Activated CD8-positive, alpha-beta memory T cell treated with anti-CD3 and anti-CD28 coated beads, Interleukin-2, amount 50 U/mL, for 1 hour (primary cell): ENCODE results near the gene HBM.
"Not testable (repeated sequence)": the region's sequence is repeated elsewhere in the genome, so short reads cannot be mapped to it uniquely, and the experiment has no call there.

Source experiments
- DNase-seq: peaks from one replicate; pipeline ENCODE4 v3.0.0-alpha.2; 2020; ENCODE audit errors: extremely low read depth

The HBM gene, protein sequence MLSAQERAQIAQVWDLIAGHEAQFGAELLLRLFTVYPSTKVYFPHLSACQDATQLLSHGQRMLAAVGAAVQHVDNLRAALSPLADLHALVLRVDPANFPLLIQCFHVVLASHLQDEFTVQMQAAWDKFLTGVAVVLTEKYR

DNA sequence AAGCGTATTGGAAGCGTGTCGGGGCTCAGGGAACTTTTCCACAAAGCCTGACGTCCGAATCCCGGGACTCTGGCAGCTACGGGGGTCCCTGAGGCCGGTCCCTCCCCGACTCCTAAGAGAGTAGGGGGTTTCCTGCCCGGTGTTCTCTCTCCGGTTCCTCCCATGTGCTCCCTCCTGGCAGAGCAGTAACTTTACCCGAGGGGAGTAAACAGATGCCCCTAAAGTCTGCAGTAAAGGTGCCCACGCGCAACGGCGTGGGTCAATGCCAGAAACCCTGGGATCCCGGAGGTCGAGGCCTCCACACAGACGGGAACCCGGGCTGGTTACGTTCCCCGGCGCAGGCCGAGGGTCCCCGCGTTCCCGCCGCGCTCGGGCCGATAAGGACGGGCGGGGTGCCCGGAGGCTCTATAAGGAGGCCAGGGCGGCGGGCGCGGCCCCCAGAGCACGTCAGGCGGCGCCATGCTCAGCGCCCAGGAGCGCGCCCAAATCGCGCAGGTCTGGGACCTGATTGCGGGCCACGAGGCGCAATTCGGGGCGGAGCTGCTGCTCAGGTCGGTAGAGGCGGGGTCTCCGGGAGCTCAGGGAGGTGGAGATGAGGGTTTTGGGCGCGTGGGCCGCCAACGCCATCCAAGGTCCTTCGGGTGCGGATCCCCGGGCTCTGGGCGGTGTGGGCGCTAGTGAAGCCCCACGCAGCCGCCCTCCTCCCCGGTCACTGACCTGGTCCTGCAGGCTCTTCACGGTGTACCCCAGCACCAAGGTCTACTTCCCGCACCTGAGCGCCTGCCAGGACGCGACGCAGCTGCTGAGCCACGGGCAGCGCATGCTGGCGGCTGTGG is at the start of gene HBM:
HBM (plus strand) TSS at position 440 of the 836 bp plus-strand sequence; CDS start at position 460, 20 bp downstream.
- DNase-seq: no peak

DNA sequence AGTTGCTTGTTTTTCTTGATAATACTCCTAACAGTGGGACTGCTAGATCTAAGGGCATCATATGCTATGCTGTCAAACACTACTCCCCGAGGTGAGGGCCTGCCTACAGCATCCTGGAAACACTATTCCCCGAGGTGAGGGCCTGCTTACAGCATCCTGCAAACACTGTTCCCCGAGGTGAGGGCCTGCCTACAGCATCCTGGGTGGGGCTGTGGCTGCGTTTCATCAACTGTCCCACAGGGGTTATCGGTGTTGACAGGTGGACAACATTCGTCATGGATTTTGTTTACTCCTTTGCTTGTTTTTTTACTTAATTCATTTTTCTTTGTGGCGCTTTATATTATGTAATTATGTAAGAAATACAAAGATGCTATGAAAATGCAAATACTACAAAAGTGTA is 49.8 kb upstream of the HBM start:
- DNase-seq: no peak

DNA sequence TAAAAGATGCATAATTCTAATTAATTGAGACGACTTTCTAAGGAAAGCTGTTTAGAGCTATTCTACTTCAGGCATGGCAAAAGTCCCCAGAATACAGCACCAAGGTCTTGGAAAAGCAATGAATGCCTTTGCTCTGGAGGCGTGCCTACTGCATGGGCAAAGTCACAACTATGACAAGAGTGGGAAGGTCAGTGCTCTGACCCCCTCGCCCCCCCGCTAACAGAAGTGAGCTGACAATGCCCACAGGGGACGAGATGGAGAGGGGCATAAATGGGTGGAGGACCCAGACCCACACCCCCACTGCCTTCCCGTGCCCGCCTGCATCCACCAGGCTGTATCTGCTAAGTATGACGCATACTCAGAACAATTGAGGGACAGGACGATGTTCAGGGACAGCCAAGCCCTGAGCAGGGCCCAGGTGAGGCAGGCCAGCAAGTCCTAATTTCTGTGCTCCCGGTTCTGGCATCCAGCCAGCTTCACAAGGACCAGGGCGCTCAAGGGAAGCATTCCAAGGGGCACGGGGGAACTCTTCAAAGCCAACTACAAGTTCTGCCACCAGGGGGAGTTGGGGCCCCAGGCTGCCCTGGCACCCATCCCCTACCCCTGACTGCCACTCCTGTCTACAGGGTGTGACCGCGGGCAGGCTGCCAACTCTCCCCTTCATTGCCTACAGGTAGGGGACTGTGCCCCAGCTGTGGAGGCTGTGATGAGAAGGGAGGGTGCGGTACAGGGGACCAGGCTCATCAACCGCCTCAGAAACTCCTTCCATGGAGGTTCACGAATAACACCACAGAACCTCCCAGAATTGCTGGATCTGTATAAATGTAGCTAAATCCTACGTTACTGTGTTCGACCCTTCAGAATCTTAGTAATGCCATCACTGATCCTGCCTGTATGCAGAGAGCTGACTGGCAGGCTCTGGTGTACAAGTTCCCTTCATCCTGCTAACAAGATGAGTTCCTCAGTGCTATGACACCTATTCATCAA is 48.1 kb upstream of the HBM start:
- peak; percentile 44 for DNase-seq

DNA sequence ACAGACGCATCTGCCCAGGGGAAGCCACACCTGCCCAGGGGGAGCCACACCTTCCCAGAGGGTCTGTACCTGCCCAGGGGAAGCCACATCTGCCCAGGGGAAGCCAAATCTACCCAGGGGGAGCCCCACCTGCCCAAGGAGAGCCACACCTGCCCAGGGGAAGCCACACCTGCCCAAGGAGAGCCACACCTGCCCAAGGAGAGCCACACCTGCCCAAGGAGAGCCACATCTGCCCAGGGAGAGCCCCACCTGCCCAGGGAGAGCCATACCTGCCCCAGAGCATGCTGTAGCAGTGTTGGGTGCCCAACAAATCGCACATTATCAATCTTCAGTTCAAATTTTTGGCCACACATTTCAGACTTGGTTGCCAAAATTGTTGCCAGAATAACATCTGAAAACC is 46.9 kb upstream of the HBM start:
- DNase-seq: no peak

DNA sequence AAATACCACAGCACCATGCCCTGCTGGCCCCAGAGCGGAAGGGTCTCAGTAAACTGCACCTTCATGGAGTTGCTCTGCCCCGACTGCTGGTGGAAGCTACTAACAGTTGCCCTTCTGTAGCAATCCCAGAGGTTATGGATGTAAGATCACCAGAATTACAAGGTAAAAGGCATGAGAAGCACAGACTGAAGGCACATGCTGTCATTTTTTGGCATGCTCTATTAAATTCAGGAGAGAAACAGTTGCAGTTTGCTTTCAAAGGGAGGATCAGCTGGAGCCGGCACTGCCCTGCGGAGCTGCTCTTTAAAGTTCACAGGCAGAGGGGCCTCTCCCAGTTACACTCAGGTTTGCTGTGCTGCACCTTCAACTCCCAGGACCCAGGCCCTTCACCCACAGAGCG is 46.5 kb upstream of the HBM start:
- DNase-seq: no peak

DNA sequence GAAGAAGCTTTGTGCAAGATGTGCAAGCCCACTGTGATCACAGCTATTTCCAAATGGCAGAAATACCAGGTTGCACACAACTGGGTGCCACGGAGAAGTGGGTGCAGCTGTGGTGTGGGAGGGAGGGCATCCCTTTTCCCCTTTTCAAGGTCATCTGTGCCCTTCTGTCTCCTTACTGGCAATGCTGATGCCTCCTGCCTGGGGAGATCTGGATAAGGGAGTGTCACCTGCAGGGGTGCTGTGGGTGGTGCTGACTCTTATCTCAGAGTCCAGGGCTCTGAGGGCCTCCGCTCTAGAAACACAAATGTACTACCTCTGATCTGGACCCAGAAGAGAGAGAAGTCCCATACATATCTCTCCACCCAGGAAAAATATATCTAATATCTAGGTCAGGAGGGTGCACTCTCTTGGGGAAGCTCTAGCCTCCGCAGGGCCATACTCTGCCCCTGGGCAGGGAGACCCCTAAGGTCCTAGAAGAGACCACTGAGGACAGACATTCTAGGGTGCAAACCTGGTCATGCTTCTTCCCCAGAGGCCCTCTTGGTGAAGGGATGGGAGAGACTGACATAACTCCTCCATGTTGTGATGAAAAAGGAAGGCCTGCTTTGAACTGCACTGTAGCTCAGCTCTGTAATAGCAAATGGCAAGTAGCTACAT is 45.8 kb upstream of the HBM start:
- DNase-seq: no peak

DNA sequence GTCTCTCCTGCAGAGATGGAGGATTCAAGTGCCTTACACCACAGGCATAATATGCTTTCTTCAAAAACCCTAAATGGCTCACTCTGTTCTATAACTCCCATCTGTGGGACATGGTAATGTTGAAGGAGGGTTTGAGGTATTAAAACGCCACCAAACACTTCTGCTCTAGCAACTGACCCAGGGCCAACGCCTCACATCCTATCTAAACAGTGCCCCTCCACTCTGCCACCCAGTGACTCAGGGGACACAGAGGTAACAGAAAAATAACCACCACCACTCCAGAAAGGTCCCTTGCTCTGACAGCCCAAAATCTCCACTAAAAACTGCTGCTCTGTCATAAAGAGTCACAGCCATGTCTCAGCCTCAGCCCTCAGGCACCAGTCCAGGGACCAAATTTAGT is 45.0 kb upstream of the HBM start:
- DNase-seq: no peak

DNA sequence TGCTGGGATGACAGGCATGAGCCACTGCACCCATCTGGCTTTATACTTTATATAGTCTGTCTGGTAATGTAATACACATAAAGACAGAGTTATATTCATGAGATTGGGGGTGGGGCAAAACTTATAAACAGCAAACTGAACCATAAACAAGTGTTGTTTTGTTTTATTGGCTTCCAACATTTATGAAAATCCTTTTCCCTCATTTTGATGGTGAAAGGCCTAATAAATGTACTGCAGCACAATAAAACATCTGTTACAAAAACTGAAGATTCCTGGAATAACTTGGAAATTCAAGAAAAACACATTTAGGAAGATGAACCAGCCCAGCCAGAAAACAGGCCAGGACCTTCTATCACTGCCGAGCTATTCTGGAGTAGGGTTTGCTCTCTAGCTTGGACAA is 43.4 kb upstream of the HBM start:
- no peak for DNase-seq

DNA sequence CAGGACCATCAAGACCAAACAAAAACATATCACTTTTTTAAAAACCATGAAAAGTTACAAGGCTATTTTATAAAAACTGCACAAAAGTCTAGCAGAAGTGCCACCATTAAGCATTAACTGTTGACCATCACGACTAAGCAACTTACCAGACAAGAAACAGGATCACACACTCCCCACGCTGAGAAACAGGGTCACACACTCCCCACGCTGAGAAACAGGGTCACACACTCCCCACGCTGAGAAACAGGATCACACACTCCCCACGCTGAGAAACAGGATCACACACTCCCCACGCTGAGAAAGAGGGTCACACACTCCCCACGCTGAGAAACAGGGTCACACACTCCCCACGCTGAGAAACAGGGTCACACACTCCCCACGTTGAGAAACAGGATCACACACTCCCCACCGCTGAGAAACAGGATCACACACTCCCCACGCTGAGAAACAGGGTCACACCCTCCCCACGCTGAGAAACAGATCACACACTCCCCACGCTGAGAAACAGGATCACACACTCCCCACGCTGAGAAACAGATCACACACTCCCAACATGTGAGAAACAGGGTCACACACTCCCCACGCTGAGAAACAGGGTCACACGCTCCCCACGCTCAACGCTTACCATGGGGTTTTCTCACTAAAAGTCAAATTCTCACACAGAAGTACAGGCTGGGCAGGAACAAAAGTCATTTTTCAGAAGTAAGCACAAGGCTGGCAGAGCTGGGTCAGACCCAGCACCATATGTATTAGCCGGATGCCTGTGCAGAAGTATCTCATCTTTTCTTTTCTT is 42.0 kb upstream of the HBM start:
- DNase-seq: not testable (repeated sequence)

DNA sequence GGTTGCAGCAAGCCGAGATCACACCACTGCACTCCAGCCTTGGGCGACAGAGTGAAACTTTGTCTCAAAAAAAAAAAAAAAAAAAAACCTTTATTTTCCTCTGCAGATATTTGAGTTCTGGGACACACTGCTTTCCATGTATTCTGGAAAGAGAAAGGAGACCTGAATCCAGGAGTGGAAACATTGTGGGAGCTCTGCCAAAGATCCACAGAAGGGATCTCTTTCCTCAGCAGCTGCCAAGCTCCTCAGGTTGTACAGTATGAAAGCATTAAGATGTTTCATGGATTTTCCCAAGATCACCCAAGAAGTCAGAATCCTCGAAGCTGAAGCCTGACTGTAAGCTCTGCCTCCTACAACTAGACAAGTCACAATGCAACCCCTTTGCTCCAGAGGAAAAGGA is 40.8 kb upstream of the HBM start:
- DNase-seq: no peak

DNA sequence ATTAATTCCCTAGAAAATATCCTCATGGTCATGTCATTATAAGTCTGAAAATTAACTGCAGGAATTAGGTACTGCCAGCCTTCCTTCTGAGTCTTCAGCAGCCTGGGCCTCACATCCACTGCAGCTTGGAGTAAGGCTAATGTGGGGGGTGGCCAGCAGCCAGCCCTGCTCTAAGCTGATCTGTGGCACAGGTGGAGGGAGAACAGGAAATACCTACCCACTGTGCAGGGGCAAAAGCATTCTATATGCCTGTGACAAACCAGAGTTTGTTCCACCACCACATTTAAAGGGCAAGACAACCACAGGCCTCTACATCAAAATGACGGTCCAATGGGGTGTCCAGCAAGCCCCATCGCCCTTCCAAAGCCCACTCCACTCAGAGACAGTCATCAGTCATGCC is 36.7 kb upstream of the HBM start:
- no peak for DNase-seq

DNA sequence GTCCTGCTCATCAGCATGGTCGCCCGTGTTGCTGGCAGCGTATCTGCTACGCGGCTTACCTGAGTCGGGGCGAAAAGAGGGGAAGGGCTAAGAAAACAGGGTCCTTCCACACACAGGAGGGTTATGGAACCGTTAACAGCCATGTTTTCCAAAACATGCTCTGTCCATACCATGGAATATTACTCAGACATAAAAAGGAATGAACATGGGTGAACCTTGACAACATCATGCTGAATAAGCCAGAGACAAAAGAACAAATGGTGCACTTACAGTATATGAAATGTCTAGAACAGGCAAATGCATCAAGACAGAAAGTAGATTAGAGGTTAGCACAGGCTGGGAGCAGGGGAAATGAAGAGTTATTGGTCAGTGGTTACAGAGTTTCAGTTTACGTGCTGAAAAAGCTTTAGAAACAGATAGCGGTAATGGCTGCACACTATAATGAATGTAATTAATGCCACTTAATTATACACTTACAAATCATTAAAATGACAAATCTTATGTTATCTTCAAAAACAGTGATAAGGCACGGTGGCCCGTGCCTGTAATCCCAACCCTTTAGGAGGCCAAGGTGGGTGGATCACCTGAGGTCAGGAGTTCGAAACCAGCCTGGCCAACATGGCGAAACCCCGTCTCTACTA is 35.1 kb upstream of the HBM start:
- no peak for DNase-seq

DNA sequence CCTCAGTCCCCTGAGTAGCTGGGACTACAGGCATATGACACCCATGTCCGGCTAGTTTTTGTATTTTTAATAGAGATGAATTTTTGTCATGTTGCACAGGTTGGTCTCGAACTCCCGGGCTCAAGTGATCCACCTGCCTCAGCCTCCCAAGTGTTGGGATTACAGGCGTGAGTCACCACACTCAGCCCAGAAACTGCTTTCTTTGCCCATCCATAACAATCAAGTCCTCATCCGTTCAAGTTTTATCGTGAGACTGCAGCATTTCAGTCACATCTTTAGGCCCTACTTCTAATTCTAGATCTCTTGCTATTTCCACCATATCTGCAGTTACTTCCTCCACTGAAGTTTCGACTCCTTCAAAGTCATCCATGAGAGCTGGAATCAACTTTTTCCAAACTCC is 33.7 kb upstream of the HBM start:
- DNase-seq: no peak

DNA sequence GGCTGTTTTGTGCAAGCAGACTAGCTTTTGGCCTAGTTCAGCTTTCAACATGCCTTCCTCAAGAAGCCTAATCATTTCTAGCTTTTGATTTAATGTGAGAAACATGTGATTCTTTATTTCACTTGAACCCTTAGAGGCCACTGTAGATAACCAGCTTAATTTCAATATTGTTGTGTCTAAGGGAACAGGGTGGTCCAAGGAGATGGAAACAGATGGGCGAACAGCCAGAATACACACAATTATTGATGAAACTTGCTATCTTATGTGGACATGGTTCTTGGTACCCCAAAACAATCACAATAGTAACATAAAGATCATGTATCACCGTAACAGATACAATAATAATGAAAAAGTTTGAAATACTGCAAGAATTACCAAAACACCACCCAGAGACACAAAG is 32.1 kb upstream of the HBM start:
- DNase-seq: no peak

DNA sequence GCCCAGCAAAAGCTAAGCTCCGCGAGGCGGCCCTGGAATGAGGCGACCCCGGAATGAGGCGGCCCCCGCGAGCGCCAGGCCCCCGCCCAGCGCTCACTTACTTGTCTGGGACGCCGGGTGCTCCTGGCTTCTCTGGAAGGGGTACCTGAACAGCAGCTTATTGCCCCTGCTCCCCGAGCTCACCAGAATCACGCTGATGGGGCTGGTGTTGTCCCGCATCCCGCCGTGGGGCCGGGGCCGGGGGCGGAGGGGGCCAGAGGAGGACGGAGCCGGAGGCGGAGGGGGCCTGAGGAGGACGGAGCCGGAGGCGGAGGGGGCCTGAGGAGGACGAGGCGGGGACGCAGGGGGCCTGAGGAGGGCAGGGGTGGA is 27.7 kb upstream of the HBM start:
- DNase-seq: no peak

DNA sequence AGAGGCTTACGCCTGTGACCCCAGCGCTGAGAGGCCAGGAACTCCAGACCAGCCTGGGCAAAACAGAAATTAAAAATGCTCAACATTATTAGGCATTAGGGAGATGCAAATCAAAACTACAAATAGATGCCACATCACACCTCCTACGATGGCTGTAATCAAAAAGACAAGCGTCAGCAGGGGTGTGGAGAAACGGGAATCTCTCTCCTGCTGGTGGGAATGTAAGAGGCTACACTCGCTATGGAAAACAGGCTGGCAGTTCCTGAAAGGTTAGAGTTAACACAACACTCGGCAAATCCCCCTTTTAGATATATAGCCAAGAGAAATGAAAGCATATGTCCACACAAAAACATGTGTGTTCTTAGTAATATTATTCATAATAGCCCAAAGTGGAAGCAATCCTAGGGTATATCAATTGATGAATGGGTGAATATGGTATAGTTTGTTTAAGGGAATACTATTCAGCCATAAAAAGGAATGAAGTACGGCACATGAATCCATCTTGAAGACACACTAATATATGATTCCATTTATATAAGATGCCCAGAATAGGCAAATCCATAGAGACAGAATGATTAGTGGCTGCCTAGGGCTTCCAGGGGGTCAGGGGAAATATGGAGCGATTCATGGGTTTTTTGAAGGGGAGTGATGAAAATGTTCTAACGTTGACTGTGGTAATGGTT is 25.5 kb upstream of the HBM start:
- DNase-seq: no peak

DNA sequence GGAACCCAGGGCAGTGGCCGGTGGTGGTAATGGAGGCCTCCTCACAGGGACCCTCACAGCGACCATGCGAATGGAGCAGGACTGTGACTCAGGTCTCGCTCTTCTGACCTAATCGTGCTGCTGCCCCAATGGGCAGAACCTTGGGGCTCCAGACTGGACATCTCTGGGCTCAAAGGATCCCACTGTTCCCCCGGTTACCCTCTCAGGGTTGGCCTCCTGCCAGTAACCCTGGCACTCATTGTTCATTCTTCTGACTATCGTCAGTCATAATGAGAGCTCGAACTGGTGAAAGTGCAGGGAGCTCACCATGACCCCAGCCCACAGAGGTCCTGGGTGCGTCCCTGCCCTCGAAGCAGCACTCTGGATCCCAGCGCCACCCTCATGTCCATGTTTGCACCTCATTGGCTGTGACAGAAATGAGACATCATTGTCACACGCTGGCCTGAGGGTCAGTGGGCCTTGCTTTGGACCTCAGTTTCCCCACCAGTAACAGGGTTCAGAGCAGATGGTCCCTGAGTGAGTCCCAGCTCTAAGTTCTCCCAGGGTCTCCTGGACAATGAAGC is 23.3 kb upstream of the HBM start:
- DNase-seq: no peak

DNA sequence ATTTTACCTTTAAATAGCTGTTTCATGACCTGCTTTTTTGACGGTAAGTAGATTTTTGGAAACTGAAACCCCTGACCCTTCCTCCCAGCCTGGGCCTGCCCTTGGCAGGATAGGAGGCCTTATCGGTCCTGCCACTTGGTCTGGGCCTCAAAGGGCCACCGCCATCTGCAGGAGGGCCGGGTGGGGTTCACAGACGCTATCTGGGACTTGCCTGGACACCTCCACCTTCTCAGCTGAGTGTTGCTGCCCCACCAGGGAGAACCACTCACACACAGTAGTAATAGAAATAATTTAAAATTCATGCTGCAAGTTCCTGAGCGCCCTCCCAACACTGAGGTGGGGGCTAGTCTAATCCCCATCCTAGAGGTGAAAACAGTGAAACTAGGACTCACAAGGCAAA is 22.7 kb upstream of the HBM start:
- DNase-seq: no peak

DNA sequence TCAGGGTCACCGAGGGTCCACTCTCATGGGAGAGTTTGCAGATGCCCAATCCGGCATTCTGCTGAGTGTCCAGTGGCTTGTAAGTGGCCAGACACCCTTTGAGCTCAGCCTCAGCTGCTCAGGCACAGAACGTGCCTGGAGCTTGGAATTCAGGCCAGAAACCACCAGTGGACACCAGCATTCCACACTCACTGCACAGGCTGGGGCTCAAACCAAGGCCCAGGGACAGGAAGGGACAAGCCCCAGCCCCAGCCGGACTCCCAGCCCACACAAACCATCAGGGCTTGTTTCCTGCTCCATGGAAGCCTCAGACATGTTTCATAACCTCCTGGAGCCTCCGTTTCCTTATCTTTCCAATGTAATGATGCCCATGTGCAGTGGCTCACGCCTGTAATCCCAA is 22.3 kb upstream of the HBM start:
- DNase-seq: no peak

DNA sequence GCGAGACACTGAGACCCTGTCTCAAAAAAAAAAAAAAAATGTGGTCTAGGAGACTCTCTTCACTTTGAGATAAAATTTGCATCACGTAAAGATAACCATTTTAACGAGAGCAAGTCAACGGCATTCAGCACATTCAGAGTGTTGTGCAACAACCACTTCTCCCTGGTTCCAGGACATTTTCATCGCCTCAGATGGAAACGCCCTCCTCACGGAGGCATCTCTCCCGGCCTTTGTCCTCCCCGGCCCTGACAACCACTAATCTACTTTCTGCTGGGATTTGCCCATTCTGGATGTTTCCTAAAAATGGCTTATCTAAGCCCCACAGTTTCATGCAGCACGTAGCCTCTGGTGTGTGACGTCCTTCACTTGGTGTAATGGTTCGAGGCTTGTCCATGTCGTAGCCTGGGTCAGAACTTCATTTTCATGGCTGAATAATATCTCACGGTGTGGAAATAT is 21.0 kb upstream of the HBM start:
- no peak for DNase-seq
